ENCODE measurements around the gene CTAGE6.
"Not testable (repeated sequence)": the region's sequence is repeated elsewhere in the genome, so short reads cannot be mapped to it uniquely, and the experiment has no call there.

DNA sequence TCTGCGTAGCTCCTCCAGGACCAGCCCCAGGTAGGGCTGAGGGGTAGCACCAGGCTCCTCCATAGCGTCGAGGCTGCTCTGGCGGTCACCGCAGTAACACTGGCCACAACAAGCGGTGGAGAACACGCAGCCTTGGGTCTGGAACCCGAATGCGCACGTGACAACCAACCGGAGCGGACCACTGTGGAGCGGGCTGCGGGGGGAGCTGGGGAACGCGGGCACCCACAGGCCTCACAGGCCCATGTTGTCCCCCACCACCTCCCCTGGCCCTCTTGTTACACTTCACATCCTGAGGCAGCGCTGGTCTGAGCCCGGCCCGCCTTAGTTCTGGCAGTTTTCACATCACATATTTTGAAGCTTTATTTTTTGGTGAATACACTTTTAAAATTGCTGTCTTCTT lies at the start of gene CTAGE6:
- not testable (repeated sequence) for TF ChIP-seq POLR2A (IDR thresholded peaks at IDR 0.05)
- TF ChIP-seq, protein P1, sequence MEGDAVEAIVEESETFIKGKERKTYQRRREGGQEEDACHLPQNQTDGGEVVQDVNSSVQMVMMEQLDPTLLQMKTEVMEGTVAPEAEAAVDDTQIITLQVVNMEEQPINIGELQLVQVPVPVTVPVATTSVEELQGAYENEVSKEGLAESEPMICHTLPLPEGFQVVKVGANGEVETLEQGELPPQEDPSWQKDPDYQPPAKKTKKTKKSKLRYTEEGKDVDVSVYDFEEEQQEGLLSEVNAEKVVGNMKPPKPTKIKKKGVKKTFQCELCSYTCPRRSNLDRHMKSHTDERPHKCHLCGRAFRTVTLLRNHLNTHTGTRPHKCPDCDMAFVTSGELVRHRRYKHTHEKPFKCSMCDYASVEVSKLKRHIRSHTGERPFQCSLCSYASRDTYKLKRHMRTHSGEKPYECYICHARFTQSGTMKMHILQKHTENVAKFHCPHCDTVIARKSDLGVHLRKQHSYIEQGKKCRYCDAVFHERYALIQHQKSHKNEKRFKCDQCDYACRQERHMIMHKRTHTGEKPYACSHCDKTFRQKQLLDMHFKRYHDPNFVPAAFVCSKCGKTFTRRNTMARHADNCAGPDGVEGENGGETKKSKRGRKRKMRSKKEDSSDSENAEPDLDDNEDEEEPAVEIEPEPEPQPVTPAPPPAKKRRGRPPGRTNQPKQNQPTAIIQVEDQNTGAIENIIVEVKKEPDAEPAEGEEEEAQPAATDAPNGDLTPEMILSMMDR (IDR thresholded peaks at IDR 0.05) = not testable (repeated sequence)

Data from uterus (tissue), 2 donors.